Myocyte (in vitro differentiated cells): Measurements from ENCODE around the gene DYRK3. TPM values are rescaled to one million over a fixed set of nuclear protein-coding genes. Genes with fewer than 3 reads are reported as not detected.

ENCODE experiments used
- DNase-seq: peaks from one replicate; pipeline ENCODE4 v3.0.0-alpha.2; 2012; ENCODE audit warnings: low read depth
- total RNA-seq: library from RNA; depleted of rRNA; stranded (reverse); fragments of >200 nt; gene quantifications from 2 replicates; pipeline ENCODE4 v1.2.3, GENCODE V29; 2014

DYRK3 gene
- total RNA-seq, 1 donor from 2014 or later = 11.5 TPM

DNA sequence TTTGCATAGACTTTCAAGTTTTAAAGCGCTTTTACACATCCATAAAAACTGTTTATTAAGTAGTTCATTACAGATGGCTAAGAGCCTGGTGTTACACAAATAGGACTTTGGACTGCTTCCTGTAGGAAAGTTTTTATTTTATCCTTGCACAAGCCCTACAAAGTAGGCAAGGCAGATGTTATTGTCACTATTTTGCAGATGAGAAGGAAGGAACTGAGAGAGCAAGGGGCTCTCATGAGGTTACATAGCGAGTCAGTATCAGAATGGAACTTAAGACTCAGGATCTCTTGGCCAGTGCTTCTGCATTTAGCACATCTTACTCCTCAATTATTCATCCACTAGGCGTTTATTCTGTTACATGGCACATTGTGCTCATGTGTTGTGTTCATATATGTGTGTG, 46.8 kb downstream of the DYRK3 start:
- no peak for DNase-seq

DNA sequence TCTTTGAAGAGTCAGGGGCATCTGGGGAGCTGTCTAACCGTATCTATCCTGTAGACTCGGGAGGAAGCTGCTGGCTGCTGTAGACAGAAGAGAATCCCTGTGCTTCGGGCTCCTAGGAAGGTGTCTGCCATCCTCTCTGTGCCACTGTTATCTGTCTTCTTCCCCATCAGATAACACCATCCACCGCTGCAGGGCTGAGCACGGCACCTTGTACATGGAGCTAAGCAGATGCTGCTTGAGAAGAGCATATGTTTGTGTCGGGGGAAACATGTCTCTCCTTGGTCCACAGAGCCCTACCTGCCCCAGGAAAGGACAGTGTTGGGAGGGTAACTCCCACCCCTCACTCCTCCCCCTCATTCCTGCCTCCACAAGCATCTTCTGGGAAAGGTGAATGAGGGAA, 48.0 kb downstream of the DYRK3 start:
- DNase-seq = no peak

DNA sequence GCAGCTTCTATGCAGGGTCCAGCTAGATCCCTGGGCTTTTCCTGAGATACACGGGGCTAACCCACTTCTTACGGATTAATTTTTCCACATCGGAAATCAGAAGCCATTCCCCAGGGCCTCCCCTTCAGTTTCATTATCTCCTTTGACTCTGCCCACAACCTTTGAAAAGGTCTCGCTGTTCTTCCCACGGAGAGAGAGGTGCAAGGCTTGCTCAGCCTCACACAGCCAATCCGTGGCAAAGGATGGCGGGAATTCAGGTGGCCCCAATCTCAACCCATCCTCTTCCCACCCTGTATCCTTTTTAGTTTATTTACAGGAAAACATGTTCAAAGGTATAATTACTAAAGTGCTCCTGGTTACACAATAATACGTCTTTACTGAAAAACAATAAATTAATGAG, 48.7 kb downstream of the DYRK3 start:
- DNase-seq = no peak

DNA sequence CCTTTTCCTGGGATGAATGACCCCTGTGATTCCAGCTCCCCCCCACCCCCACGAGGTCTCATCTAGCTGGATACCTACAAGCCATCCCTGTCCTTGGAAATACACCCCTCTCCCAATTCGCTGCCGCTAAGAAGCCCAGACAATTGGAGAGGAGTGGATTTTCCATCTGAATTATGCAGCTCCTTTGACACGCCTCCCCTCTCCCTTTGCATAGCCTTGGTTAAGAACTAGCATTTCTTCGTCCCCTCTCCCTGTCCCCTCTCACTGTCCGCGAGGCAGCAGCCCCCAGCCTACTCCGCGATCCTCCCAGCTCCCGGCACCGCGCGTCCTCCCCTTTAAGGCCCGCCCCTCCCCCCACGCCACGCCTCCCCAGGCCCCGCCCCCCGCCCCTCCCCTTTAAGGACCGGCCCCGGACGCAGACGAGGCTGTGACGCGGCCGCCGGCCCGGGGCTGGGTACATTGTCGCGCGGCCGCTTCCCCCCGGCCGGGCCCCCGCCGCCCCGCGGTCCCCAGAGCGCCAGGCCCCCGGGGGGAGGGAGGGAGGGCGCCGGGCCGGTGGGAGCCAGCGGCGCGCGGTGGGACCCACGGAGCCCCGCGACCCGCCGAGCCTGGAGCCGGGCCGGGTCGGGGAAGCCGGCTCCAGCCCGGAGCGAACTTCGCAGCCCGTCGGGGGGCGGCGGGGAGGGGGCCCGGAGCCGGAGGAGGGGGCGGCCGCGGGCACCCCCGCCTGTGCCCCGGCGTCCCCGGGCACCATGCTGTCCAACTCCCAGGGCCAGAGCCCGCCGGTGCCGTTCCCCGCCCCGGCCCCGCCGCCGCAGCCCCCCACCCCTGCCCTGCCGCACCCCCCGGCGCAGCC, 49.4 kb downstream of the DYRK3 start, which contains the start of gene MAPKAPK2:
Gene MAPKAPK2 (plus strand): TSS at position 428 of the 856 bp plus-strand sequence. CDS start 325 bp downstream, at position 753.
- peak; percentile 69 for DNase-seq

DNA sequence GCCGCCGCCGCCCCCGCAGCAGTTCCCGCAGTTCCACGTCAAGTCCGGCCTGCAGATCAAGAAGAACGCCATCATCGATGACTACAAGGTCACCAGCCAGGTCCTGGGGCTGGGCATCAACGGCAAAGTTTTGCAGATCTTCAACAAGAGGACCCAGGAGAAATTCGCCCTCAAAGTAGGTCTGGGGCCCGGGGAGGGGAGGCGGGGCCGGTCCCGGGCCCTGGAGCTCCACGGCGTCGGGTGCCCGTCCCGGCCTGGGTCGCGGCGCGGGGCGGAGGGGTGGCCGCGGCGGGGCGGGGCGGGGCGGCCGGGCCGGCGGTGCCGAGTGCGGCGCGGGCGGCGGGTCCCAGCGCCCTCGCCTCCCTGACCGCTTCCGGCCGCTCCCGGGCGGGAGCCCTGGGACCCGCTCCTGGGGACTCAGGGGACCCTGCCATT, 50.0 kb downstream of the DYRK3 start:
- DNase-seq = no peak

DNA sequence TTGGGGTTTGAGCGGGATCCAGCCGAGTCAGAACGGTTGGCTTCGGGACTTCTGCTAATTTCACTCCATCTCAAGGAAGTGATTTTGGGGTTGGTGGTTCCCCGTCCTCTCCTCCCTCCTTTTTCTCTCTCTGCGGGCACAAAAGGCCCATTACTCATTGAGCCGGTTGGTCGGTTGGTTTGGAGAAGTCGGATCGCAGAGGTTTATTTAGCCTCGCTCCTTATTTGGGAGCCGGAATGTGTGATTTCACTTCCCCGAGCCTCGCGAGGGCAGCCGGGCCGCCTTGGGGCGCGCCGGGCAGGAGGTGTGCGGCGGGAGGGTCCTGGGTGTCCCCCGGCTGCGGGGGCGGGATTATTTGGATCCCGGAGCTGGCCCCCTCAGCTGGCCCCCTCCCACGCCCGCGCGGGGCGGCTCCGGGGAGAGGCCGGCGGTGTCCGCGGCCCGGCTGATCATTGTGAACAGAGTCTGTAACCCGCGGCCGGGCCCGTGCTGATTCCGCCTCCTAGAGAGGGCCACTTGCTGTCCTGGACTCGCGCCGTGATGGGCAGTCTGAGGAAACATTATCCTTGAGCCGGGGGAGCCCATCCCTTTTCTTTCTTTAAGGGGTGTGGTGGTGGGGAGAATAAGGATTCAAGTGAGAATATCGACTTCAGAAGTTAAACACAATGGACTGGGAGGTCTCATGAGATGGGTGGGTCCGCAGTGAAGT, 50.6 kb downstream of the DYRK3 start:
- DNase-seq = peak; percentile 91

DNA sequence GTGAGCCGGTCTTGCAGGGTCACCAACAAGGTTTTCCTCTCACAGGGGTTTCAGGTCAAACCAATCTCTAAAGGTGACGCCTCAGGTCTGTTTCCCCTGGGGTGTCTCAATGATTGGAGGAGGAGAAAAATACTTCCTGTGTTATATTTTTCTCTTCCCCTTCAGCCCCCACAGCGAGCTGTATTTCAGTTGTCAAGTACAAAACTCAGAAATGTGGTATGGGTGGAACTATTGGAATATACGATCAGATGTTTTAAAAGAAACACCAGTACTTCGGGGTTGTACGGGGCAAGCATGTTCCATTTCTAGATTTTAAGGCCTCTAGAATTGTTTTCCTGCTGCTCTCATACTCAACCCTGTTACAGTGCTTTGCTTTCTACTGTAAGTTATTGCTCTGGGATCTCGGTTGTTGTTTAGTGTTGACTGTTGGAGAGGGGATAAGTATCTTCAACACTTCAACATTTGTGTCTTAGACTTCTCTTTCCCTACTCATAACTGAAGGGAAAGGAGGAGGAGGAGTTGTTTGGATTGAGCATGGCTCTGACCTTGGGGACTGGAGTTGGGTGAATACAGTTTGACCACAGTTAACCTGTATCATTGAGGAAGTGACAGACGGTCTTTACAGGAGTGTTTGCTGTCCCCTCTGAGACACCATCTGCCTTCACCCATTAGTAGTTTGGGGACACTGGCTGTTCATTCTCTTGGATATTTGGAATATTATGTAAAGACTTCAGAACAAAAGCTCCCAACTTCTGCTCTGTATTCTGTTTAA, 51.3 kb downstream of the DYRK3 start:
- DNase-seq = no peak

DNA sequence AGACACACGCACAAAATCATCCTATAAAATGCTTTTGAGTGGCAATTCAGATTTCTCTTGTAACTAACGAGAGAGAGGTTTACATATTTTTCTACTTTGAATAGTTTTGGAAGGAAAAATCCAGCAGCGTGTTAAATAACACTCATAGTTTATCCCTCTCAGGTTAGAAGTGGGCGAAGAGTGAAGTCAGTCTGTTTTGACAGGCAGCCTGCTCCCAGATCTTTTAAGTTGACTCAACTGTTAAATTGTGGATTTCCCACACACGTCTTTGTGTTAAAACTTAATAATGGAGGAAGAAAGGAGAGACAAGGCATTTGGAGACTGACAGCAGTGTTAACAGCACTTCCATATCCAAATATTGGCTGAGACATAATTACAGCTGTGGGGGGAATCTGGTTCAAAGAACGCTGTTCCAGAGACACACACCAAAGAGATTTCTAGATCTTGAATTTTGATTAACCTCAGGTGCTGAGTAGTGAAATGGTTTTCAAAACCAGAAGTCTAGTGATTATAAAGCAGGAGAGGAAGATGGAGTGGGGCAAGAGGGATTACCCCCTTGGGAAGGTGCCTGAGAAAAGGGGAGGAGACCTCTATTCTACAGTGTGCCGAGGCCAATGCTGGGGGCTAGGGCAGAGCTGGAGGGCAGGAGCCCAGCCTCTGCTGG, 52.0 kb downstream of the DYRK3 start:
- DNase-seq = no peak

DNA sequence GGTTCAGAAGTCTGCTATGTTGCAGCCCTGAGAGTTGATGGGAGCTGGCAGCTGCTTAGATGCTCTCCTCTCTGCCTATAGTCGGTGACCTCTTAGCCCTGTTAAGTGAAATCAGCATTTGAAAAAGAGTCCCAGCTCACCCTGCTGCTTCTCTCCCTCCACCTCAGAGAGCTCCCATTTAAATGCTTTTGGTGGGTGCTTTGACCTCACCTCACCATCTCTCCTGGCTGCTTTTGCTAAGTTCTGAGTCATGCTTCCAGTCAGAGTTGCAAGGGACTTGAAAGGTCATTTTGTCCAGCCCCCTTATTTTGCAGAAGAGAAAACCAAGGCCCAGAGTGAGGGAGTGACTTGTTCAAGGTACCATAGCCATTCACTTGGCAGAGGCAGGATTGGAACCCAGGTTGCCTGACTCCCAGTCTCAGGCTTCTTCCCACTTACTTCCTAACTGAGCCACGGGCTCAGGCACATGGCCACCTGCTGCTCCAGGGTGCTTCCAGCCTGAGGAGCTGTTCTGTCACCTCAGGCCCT, 52.6 kb downstream of the DYRK3 start:
- peak; percentile 39 for DNase-seq

DNA sequence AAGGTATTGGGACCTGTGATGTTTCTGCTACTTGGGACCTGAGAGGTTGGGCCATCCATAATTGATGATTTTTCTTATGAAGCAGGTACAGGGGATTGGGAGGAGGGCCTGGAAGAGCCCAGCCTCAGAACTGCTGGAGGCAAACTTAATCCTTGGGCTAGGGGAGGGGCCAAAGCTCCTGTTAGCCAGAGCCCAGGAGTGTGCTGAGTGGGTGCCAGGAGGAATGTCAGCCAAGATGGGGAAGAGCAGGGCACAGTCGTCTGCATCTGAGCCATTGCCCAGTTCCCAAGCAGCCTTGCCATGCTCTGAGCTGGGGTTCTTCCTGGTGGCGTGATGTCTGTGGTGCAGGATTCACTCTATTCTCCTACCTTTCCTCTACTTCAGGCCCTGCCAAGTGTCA, 55.2 kb downstream of the DYRK3 start:
- DNase-seq = no peak

DNA sequence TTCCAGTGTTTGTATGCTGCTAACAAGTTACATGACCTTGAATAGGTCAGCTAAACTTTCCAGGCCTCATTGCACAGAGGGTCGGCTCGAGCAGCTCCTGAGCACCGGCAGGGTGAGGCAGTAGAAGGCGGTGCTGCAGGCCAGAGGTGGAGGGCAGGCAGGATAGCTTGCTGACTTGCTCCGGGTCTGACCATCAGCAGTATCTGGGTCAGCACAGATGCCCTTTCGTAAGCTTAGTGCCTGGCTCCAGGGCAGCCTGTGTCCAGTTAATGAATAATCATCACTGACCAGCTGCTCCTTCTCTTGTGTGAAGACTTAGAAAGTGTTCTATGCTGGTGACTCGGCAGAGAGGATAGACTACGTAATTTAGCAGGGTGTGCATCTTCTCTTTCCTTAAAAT, 56.3 kb downstream of the DYRK3 start:
- peak; percentile 69 for DNase-seq

DNA sequence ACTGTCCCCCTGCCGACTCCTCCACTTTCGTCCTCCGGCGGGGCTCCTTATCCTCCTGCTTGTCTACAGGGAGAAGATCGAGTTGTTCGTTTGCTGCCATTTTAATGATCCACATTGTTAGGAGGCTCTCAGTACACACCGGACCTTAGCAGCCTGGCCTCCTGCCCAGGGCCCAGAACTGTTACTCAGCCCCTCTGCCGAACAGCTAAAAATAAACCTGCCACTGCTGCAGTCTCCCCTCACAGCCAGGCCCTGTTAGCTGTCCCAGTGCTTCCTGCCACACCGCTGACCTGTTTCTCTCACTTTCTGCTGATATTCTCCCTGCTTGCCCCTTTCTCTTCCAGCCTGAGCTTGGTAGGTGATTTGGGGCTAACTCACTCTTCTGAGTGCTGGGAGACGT, 57.7 kb downstream of the DYRK3 start:
- DNase-seq = peak; percentile 86

DNA sequence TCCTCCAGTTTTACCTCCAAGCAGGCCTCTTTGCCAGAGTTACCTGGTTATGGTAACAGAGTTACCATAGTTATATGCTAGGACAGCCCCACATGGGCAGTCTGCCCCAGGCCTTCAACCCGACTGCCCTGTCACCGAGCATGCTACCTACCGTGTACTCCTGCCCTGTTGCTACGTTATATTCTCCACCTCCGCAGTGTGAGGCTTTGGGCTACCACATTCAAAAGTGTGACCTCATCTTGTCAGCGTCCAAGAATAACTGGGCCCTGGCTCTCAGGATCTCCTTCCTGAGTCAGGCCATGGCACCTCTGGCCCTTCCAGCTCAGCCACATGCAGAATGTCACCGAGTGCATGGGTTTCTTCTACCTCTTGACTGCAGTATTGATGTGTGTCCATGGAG, 58.3 kb downstream of the DYRK3 start:
- DNase-seq = peak; percentile 84

DNA sequence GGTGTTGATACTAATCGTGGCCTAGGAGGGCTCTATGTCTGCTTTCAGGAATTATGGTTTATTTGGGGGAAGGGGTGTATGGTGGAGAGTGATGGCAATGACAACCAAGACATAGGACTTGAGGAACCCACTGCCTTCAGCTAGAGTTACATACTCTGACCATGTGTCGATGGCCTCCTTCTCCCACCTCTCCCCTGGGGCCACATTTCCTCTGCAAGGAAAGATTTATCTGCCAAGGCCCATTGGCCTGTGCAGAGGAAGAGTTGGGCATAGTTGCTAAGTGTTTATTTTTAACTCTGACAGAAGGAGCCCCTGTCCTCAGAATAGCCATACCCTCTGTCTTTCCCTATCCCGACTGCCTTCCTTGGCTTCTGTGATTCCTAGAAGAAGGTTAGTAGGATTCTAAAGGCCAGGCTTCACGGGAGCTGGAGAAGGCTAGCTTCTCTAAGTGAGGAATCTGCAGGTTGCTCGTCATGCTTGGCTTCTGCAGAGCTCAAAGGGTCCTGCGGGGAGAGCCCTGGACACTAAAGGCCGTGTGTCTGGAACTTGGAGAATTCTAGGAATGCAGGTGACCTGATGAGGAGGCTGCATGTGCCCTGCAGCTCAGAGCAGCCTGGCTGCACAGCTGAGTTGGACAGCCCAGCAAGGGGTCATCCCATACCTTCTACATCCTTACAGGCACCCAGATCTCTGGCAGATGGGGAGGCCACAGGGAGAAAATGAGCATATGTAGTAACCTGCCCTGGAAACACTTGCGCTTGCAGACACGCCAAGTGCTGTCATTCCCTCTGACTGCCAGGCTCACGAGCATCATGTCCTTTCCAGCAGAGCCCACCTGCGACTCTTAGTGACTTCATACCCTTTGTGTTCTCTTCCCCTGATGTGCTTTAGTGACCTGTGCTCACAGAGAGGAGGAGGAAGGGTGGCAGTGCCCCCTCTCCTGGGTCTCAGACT, 59.1 kb downstream of the DYRK3 start:
- no peak for DNase-seq

DNA sequence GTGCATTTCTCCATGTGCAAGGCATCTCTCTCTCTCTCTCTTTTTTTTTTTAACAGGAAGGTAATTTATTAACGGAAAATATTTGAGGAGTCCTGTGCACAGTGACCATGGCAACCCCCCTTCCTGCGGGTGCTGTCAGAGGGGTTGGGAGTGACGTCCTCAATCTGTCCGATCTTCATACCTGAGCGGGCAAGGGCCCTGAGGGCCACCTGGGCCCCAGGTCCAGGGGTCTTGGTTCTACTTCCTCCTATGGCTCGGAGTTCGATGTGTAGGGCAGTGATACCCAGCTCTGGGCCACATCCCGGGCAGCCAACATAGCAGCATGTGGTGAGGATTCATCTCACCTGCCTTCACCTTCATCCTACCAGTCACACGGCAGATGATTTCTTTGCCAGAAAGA, 60.4 kb downstream of the DYRK3 start:
- DNase-seq = no peak

DNA sequence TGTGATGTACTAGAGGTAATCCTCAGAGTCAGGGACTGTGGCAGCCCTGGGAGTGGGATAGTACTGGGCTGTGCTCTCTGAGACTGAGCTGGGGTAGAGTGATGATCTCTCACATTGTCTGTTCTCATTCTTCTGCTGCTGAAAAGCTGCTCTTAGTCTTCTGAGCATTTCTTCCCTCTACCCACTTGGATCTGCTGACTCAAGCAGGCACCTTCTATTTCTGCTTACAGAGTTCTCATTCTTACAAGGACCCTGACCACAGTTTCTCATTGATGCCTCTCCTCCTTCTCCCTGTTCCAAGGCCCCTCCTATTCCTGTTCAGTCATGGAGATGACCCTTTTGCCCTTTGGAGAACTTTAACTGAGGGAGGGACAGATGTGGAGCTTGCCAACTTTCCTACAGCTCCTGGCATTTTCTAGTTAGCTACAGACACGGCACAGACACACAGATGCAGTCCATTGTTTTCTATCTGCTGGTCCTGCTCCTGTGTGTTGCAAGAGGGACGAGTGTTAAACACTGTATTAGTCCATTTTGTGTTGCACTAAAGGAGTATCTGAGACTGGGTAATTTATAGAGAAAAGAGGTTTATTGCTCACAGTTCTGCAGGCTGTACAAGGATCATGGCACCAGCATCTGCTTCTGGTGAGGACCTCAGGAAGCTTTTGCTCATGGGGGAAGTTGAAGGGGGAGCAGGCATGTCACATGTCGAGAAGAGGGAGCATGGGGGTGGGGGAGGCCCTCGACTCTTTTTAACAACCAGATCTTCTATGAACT, 61.7 kb downstream of the DYRK3 start:
- no peak for DNase-seq

DNA sequence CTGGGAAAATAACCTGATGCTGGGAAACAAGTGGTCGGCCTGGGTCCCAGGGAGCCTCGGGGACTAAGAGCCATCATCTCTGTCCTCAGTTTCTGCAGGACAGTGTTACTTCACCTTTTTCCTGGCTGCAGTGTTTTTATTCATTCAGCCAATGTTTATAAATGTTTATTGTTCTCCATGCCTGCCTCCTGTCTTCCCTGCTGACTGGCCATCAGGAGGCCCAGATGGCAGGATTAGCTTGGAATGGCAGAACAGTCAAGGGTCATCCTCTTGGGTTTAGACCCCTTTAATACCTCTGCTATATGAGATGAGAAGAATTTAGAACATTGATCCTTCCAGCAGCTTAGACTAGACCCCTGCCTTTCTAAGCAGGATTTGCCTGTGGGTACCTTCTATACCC, 62.7 kb downstream of the DYRK3 start:
- no peak for DNase-seq
